ENCODE results near the gene PPARD.

DNA sequence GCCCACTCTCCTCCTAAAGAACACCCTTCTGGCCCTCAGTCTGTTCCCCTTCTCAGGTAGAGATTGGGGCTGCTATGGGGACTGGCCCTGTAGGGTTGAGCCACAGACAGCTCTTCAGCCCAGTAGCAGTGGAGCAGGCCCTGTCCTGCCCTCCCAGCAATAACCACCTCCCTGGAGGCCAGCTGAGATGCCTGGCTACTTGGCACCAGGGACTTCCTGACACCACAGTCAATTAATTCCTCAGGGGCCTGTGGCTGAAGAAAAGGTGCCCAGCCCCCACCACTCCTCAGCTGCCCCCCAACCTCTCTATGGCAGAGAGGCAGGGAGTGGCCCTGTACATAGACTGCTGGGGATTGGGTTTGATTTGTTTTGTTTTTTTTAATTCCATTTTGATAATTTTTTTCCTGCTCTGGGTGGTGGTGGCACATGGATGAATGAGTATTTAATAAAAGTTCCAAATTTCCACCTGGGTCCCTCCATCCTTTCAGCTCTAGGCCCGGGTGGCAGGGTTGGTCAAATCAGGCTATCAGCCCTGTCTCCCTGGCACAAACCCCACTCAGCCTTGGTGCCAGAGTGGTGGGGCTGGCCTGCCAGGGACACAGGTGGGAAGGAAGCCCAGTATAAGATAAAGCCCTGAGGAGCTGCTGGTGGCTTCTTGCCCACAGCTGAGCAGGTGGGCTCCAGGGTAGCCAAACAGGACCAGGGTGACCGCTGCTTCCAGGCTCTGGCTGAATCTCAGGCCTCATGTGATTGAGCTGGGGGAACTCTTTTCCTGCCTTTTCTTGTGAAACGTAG is 46.6 kb upstream of the PPARD start:
- TF ChIP-seq EP300 (IDR thresholded peaks at IDR 0.05) = no peak
- TF ChIP-seq, protein P1, sequence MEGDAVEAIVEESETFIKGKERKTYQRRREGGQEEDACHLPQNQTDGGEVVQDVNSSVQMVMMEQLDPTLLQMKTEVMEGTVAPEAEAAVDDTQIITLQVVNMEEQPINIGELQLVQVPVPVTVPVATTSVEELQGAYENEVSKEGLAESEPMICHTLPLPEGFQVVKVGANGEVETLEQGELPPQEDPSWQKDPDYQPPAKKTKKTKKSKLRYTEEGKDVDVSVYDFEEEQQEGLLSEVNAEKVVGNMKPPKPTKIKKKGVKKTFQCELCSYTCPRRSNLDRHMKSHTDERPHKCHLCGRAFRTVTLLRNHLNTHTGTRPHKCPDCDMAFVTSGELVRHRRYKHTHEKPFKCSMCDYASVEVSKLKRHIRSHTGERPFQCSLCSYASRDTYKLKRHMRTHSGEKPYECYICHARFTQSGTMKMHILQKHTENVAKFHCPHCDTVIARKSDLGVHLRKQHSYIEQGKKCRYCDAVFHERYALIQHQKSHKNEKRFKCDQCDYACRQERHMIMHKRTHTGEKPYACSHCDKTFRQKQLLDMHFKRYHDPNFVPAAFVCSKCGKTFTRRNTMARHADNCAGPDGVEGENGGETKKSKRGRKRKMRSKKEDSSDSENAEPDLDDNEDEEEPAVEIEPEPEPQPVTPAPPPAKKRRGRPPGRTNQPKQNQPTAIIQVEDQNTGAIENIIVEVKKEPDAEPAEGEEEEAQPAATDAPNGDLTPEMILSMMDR (IDR thresholded peaks at IDR 0.05) = no peak
- no peak for TF ChIP-seq POLR2AphosphoS5 (IDR thresholded peaks at IDR 0.05)

Data from gastroesophageal sphincter (tissue), 3 donors.